ENCODE data around the gene TMEM121. TPM values are rescaled to one million over a fixed set of nuclear protein-coding genes. Genes with fewer than 3 reads are reported as not detected.

The TMEM121 gene
- total RNA-seq (2014; rRNA removed; shearing (Covaris generic)): 16.3 and 17.8 TPM in 2 replicates
- 18.0 and 26.8 TPM in 2 replicates for polyA plus RNA-seq (2015; cell fraction: cytosol; rRNA removed)
- 5.5 and 7.0 TPM in 2 replicates for polyA plus RNA-seq (2015; cell fraction: nucleus; rRNA removed)

GRCh38 chr14:105525861-105526775, at the start of gene TMEM121:
TSS of gene TMEM121 (plus strand) at chr14:105526583. CDS start at chr14:105528835, 2,252 bp downstream.
- in situ Hi-C loops (cut with HindIII; ENCODE audit: low pct_unique_long_range_greater_than_20kb, low sequenced_read_pairs): no loop called here
- peak; percentile 50 for DNase-seq (ENCODE audit: low read depth, low spot score)

- no peak for DNase-seq (ENCODE audit: low read depth, low spot score)
- in situ Hi-C loops (cut with HindIII; ENCODE audit: low pct_unique_long_range_greater_than_20kb, low sequenced_read_pairs): no loop called here
Observed at GRCh38 chr14:105476831-105477659, 49.3 kb upstream of the TMEM121 start.

GRCh38 chr14:105477660-105478397, 48.6 kb upstream of the TMEM121 start:
- in situ Hi-C loops (cut with HindIII; ENCODE audit: low pct_unique_long_range_greater_than_20kb, low sequenced_read_pairs): no loop called here
- no peak for DNase-seq (ENCODE audit: low read depth, low spot score)

GRCh38 chr14:105478398-105479251, 47.8 kb upstream of the TMEM121 start:
- DNase-seq (ENCODE audit: low read depth, low spot score): no peak
- in situ Hi-C loops (cut with HindIII; ENCODE audit: low pct_unique_long_range_greater_than_20kb, low sequenced_read_pairs): no loop called here

- in situ Hi-C loops (cut with HindIII; ENCODE audit: low pct_unique_long_range_greater_than_20kb, low sequenced_read_pairs): no loop called here
- no peak for DNase-seq (ENCODE audit: low read depth, low spot score)
Observed at GRCh38 chr14:105479431-105480158, 46.8 kb upstream of the TMEM121 start.

- no peak for DNase-seq (ENCODE audit: low read depth, low spot score)
- in situ Hi-C loops (cut with HindIII; ENCODE audit: low pct_unique_long_range_greater_than_20kb, low sequenced_read_pairs): no loop called here
Observed at GRCh38 chr14:105480199-105480746, 46.1 kb upstream of the TMEM121 start.

- in situ Hi-C loops (cut with HindIII; ENCODE audit: low pct_unique_long_range_greater_than_20kb, low sequenced_read_pairs): no loop called here
- DNase-seq (ENCODE audit: low read depth, low spot score): peak; percentile 88
Observed at GRCh38 chr14:105480807-105481801, 45.3 kb upstream of the TMEM121 start.

GRCh38 chr14:105481886-105482457, 44.4 kb upstream of the TMEM121 start:
- in situ Hi-C loops (cut with HindIII; ENCODE audit: low pct_unique_long_range_greater_than_20kb, low sequenced_read_pairs): no loop called here
- peak; percentile 95 for DNase-seq (ENCODE audit: low read depth, low spot score)

GRCh38 chr14:105482486-105483110, 43.8 kb upstream of the TMEM121 start:
- in situ Hi-C loops (cut with HindIII; ENCODE audit: low pct_unique_long_range_greater_than_20kb, low sequenced_read_pairs): no loop called here
- no peak for DNase-seq (ENCODE audit: low read depth, low spot score)

- DNase-seq (ENCODE audit: low read depth, low spot score): no peak
Observed at GRCh38 chr14:105483300-105484068, 42.9 kb upstream of the TMEM121 start.

GRCh38 chr14:105484069-105484996, 42.0 kb upstream of the TMEM121 start:
- DNase-seq (ENCODE audit: low read depth, low spot score): no peak
- in situ Hi-C loops (cut with HindIII; ENCODE audit: low pct_unique_long_range_greater_than_20kb, low sequenced_read_pairs): no loop called here

More at GRCh38 chr14:105483300-105484068, 42.9 kb upstream of the TMEM121 start:
- in situ Hi-C loops (cut with HindIII; ENCODE audit: low pct_unique_long_range_greater_than_20kb, low sequenced_read_pairs): no loop called here

GRCh38 chr14:105484997-105485393, 41.4 kb upstream of the TMEM121 start:
- in situ Hi-C loops (cut with HindIII; ENCODE audit: low pct_unique_long_range_greater_than_20kb, low sequenced_read_pairs): no loop called here
- no peak for DNase-seq (ENCODE audit: low read depth, low spot score)

Data from SK-MEL-5 (cell line).